ENCODE results near the gene DLEU7. TPM values are rescaled to one million over a fixed set of nuclear protein-coding genes. Genes with fewer than 3 reads are reported as not detected.

The DLEU7 gene
- total and polyA plus RNA-seq, 2 donors (not counting 1 experiment from before 2014, with no cell fraction given) = 0.07 to 0.25 TPM

DNA sequence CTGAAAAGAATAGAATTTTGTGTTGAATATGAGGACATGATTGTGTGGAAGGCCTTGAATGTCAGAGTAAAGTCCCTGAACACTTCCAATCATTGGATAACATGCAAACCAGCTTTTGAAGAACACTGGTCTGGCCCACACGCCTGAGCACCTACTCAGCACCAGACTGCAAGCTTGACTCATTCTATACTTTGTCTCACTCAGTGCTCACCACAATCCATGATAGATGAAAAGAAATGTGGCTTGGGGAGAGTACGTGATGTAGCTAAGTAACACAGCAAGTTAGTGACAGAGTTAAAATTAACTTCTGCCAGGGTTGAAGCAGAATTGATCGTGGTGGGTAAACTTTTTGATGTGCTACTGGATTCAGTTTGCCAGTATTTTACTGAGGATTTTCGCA is 12.0 kb downstream of the DLEU7 start:
- Mint-ChIP-seq H3K4me1 (no peaks in the 10 kb centered on the region), H3K9me3 (ENCODE audit: insufficient read depth) (no peaks in the 10 kb centered on the region), H3K27ac (no peak overlapping the region), H3K4me3 (no peak overlapping the region), H3K27me3 (no peaks in the 10 kb centered on the region)
- H2AFZ ChIP-seq (ENCODE audit: insufficient read depth, low read depth, low read length, poor library complexity, severe bottlenecking) = no peak overlapping the region
- no peaks in the 10 kb centered on the region for H3K9me3 ChIP-seq (ENCODE audit: control extremely low read depth in 1 of 3, control insufficient read depth in 2 of 3, insufficient read depth in 1 of 3, low read length in 2 of 3)
- no peaks in the 10 kb centered on the region for H3K79me2 ChIP-seq (ENCODE audit: control insufficient read depth, insufficient read depth, low read length)
- no peak overlapping the region for H3K27ac ChIP-seq (ENCODE audit: low read length in 2 of 2)
- H3K36me3 ChIP-seq (replicated peaks in 1 of 2; ENCODE audit: control extremely low read depth in 1 of 2, control insufficient read depth in 1 of 2, extremely low read depth in 1 of 2, insufficient read depth in 2 of 2, low read length in 1 of 2) = no peaks in the 10 kb centered on the region
- ChIA-PET POLR2A (interaction anchor here (0.6 kb wide), 1 partner anchor 824 kb away, joined by 3 read pairs; no protein-coding TSS in a partner anchor), CTCF (interaction anchor here (1.3 to 1.8 kb wide), 2 partner anchors 10 to 19 kb away, joined by 3 to 7 read pairs; no protein-coding TSS in a partner anchor)
- H3K27me3 ChIP-seq (replicated peaks in 1 of 4; ENCODE audit: control extremely low read depth in 1 of 4, control insufficient read depth in 3 of 4, insufficient read depth in 4 of 4, low read length in 3 of 4) = no peaks in the 10 kb centered on the region
- no peaks in the 10 kb centered on the region for H4K20me1 ChIP-seq (ENCODE audit: control insufficient read depth, insufficient read depth, low read length, poor library complexity, severe bottlenecking)
- TF ChIP-seq CTCF (IDR thresholded peaks at IDR 0.05) (no peak), EZH2 (IDR thresholded peaks at IDR 0.05; ENCODE audit: borderline replicate concordance, insufficient read depth, low read depth, low read length, poor library complexity, severe bottlenecking) (no peak)
- ATAC-seq (ENCODE audit: low read depth) = no peak
- H3K4me1 ChIP-seq (ENCODE audit: control insufficient read depth in 2 of 2, insufficient read depth in 2 of 2, low read length in 2 of 2) = no peaks in the 10 kb centered on the region
- DNase-seq = no peak
- no peak overlapping the region for H3K9ac ChIP-seq (ENCODE audit: low read length)
- no peak overlapping the region for H3K4me3 ChIP-seq (ENCODE audit: control extremely low read depth in 1 of 5, extremely low read depth in 1 of 5, insufficient read depth in 1 of 5, low read depth in 2 of 5, low read length in 4 of 5)
- no peak overlapping the region for H3K4me2 ChIP-seq (replicated peaks; ENCODE audit: low read depth, low read length, poor library complexity, severe bottlenecking)
- intact Hi-C loops (cut with micrococcal nuclease) = no loop called here
- 84% methylated on average over 3 of the region's 4 CpGs for WGBS (ENCODE audit: insufficient coverage)

DNA sequence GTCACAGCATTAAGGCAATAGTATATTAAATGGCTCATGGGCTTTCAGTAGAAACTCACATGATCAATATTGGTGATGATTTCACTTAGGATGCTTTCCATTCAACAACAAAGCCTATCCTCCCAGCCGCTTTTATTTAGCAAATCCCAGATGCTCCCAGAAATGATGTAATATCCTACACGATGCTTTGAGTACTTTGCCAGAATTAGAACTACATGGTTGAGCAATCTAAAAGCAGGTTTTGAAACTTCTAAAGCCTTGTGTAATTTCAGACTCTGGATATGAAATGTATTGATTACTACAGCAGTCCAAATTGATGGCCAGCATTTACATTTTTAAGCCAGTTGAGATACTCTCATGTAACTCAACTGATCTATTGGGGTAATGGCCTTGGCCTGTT is 13.6 kb downstream of the DLEU7 start:
- H3K27ac Mint-ChIP-seq = no peak overlapping the region
- ChIA-PET POLR2A (no interaction called here), CTCF (interaction anchor here (1.4 to 1.8 kb wide), 2 partner anchors 8 to 82 kb away, joined by 3 to 7 read pairs; no protein-coding TSS in a partner anchor)
- H3K9me3 Mint-ChIP-seq (ENCODE audit: insufficient read depth) = no peaks in the 10 kb centered on the region
- H3K4me2 ChIP-seq (replicated peaks; ENCODE audit: low read depth, low read length, poor library complexity, severe bottlenecking) = no peak overlapping the region
- no peaks in the 10 kb centered on the region for H3K9me3 ChIP-seq (ENCODE audit: control extremely low read depth in 1 of 3, control insufficient read depth in 2 of 3, insufficient read depth in 1 of 3, low read length in 2 of 3)
- H3K9ac ChIP-seq (ENCODE audit: low read length) = no peak overlapping the region
- no peak for ATAC-seq (ENCODE audit: low read depth)
- no peaks in the 10 kb centered on the region for H3K79me2 ChIP-seq (ENCODE audit: control insufficient read depth, insufficient read depth, low read length)
- H3K4me1 ChIP-seq (ENCODE audit: control insufficient read depth in 2 of 2, insufficient read depth in 2 of 2, low read length in 2 of 2) = no peaks in the 10 kb centered on the region
- no peaks in the 10 kb centered on the region for H3K36me3 ChIP-seq (replicated peaks in 1 of 2; ENCODE audit: control extremely low read depth in 1 of 2, control insufficient read depth in 1 of 2, extremely low read depth in 1 of 2, insufficient read depth in 2 of 2, low read length in 1 of 2)
- no peak overlapping the region for H3K27ac ChIP-seq (ENCODE audit: low read length in 2 of 2)
- no peak overlapping the region for H2AFZ ChIP-seq (ENCODE audit: insufficient read depth, low read depth, low read length, poor library complexity, severe bottlenecking)
- H3K4me3 Mint-ChIP-seq = no peak overlapping the region
- H3K27me3 Mint-ChIP-seq = no peaks in the 10 kb centered on the region
- H3K4me3 ChIP-seq (ENCODE audit: control extremely low read depth in 1 of 5, extremely low read depth in 1 of 5, insufficient read depth in 1 of 5, low read depth in 2 of 5, low read length in 4 of 5) = no peak overlapping the region
- no peaks in the 10 kb centered on the region for H3K4me1 Mint-ChIP-seq
- no peaks in the 10 kb centered on the region for H3K27me3 ChIP-seq (replicated peaks in 1 of 4; ENCODE audit: control extremely low read depth in 1 of 4, control insufficient read depth in 3 of 4, insufficient read depth in 4 of 4, low read length in 3 of 4)
- no CpG with 5 or more reads among the region's 2 CpGs for WGBS (ENCODE audit: insufficient coverage)
- DNase-seq = no peak
- intact Hi-C loops (cut with micrococcal nuclease) = no loop called here
- TF ChIP-seq EZH2 (IDR thresholded peaks at IDR 0.05; ENCODE audit: borderline replicate concordance, insufficient read depth, low read depth, low read length, poor library complexity, severe bottlenecking) (no peak), CTCF (IDR thresholded peaks at IDR 0.05) (no peak)
- H4K20me1 ChIP-seq (ENCODE audit: control insufficient read depth, insufficient read depth, low read length, poor library complexity, severe bottlenecking) = no peaks in the 10 kb centered on the region
